ENCODE data around the gene NTRK1. TPM values are rescaled to one million over a fixed set of nuclear protein-coding genes. Genes with fewer than 3 reads are reported as not detected.

The NTRK1 gene
- total and polyA plus RNA-seq, 4 donors, result 0.13 to 0.17 (median 0.14) TPM

DNA sequence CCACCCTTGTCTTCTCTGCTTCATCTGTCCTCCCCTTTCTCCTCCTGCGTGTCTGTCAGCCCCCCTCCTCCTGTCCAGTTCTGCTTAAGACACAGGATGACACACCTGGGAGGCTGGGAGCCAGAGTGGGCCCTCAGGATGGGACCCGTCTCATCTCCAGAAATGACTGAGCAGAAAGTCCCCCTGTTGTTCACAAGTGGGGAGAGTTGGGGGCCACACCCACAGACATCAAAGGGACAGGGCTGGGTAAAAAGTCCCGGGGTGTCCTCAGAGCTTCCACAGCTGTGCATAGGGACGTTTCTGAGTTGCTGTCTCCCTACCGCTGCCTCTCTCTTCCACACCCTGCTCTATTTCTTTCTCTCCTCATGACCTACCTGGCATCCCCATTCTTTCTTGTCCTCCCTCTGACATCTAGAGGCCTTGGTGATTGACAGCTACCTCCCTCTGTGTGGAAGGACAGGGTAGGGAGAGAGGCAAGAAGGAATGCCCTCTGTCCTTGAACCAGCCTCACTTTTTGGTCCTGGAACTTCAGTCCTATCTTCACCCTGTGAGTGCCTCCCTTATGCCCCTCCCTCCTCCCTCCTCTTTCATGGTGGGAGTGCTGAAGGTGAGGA lies 24.5 kb upstream of the NTRK1 start:
- Histone ChIP-seq H3K9ac (ENCODE audit: low read depth in 1 of 2, low read length in 2 of 2) (no peak overlapping the region), H3K27ac (ENCODE audit: low read depth in 1 of 2, low read length in 2 of 2) (no peak overlapping the region), H3K9me3 (ENCODE audit: control insufficient read depth in 4 of 4, low read length in 3 of 4) (no peaks in the 10 kb centered on the region), H3K36me3 (ENCODE audit: control insufficient read depth in 4 of 4, insufficient read depth in 3 of 4, low read depth in 1 of 4, low read length in 3 of 4) (no peaks in the 10 kb centered on the region), H3K27me3 (ENCODE audit: control insufficient read depth in 4 of 4, insufficient read depth in 4 of 4, low read length in 3 of 4) (peaks cover 0 to 4% (median 1%) of the 10 kb centered on the region in 4 donors), H3K4me1 (ENCODE audit: control insufficient read depth in 4 of 4, insufficient read depth in 4 of 4, low read length in 3 of 4) (no peaks in the 10 kb centered on the region), H3K4me3 (ENCODE audit: low read depth in 1 of 3, low read length in 3 of 3) (no peak overlapping the region)
- 60% methylated on average over 5 of the region's 5 CpGs for WGBS
- no peak for TF ChIP-seq HNF4A (conservative IDR thresholded peaks at IDR 0.05)
- TF ChIP-seq, protein P1, sequence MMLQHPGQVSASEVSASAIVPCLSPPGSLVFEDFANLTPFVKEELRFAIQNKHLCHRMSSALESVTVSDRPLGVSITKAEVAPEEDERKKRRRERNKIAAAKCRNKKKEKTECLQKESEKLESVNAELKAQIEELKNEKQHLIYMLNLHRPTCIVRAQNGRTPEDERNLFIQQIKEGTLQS (IDR thresholded peaks at IDR 0.05), result no peak
- TF ChIP-seq, protein P2, sequence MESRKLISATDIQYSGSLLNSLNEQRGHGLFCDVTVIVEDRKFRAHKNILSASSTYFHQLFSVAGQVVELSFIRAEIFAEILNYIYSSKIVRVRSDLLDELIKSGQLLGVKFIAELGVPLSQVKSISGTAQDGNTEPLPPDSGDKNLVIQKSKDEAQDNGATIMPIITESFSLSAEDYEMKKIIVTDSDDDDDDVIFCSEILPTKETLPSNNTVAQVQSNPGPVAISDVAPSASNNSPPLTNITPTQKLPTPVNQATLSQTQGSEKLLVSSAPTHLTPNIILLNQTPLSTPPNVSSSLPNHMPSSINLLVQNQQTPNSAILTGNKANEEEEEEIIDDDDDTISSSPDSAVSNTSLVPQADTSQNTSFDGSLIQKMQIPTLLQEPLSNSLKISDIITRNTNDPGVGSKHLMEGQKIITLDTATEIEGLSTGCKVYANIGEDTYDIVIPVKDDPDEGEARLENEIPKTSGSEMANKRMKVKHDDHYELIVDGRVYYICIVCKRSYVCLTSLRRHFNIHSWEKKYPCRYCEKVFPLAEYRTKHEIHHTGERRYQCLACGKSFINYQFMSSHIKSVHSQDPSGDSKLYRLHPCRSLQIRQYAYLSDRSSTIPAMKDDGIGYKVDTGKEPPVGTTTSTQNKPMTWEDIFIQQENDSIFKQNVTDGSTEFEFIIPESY (IDR thresholded peaks at IDR 0.05), result no peak
- no peak for TF ChIP-seq EGR1 (IDR thresholded peaks at IDR 0.05; ENCODE audit: low read depth in 2 of 2)
- TF ChIP-seq, protein P3, sequence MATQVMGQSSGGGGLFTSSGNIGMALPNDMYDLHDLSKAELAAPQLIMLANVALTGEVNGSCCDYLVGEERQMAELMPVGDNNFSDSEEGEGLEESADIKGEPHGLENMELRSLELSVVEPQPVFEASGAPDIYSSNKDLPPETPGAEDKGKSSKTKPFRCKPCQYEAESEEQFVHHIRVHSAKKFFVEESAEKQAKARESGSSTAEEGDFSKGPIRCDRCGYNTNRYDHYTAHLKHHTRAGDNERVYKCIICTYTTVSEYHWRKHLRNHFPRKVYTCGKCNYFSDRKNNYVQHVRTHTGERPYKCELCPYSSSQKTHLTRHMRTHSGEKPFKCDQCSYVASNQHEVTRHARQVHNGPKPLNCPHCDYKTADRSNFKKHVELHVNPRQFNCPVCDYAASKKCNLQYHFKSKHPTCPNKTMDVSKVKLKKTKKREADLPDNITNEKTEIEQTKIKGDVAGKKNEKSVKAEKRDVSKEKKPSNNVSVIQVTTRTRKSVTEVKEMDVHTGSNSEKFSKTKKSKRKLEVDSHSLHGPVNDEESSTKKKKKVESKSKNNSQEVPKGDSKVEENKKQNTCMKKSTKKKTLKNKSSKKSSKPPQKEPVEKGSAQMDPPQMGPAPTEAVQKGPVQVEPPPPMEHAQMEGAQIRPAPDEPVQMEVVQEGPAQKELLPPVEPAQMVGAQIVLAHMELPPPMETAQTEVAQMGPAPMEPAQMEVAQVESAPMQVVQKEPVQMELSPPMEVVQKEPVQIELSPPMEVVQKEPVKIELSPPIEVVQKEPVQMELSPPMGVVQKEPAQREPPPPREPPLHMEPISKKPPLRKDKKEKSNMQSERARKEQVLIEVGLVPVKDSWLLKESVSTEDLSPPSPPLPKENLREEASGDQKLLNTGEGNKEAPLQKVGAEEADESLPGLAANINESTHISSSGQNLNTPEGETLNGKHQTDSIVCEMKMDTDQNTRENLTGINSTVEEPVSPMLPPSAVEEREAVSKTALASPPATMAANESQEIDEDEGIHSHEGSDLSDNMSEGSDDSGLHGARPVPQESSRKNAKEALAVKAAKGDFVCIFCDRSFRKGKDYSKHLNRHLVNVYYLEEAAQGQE (IDR thresholded peaks at IDR 0.05), result no peak
- TF ChIP-seq GABPA (IDR thresholded peaks at IDR 0.05 in 1 of 2, conservative IDR thresholded peaks at IDR 0.05 in 1 of 2), result no peak
- no peak for TF ChIP-seq HNF4G (IDR thresholded peaks at IDR 0.05)
- TF ChIP-seq RAD21 (IDR thresholded peaks at IDR 0.05), result no peak
- TF ChIP-seq YY1 (IDR thresholded peaks at IDR 0.05), result no peak
- TF ChIP-seq TAF1 (conservative IDR thresholded peaks at IDR 0.05), result no peak
- no peak for TF ChIP-seq FOXA1 (IDR thresholded peaks at IDR 0.05)
- no peak for TF ChIP-seq FOXA2 (IDR thresholded peaks at IDR 0.05)
- no peak for TF ChIP-seq SP1 (IDR thresholded peaks at IDR 0.05)
- no peak for TF ChIP-seq RXRA (IDR thresholded peaks at IDR 0.05)
- no peak for TF ChIP-seq NR2F2 (IDR thresholded peaks at IDR 0.05)
- TF ChIP-seq, protein P4, sequence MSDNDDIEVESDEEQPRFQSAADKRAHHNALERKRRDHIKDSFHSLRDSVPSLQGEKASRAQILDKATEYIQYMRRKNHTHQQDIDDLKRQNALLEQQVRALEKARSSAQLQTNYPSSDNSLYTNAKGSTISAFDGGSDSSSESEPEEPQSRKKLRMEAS (IDR thresholded peaks at IDR 0.05), result no peak
- TF ChIP-seq JUND (IDR thresholded peaks at IDR 0.05), result no peak
- DNase-seq (ENCODE audit: low spot score), result no peak

DNA sequence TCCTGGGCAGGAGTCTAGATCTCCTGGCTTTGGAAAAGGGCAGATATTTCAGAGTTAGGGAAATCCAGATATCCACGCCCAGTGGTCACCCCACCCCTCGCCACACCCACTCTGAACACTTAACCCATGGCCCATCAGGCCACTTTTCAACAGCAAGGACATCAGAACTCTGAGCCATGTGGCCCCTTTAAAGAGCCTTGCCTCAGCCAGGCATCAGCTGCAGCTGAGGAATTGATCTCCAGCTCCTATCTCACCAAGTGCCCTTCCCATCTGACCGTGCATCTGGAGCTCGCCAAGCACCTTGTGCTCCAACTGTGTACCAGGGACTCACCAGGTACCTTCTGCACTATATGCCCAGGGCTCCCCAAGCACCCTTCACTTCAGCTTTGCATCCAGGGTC lies 23.8 kb upstream of the NTRK1 start:
- Histone ChIP-seq H3K9ac (ENCODE audit: low read depth in 1 of 2, low read length in 2 of 2) (no peak overlapping the region), H3K4me1 (ENCODE audit: control insufficient read depth in 4 of 4, insufficient read depth in 4 of 4, low read length in 3 of 4) (no peaks in the 10 kb centered on the region), H3K36me3 (ENCODE audit: control insufficient read depth in 4 of 4, insufficient read depth in 3 of 4, low read depth in 1 of 4, low read length in 3 of 4) (no peaks in the 10 kb centered on the region), H3K27ac (ENCODE audit: low read depth in 1 of 2, low read length in 2 of 2) (no peak overlapping the region), H3K4me3 (ENCODE audit: low read depth in 1 of 3, low read length in 3 of 3) (no peak overlapping the region), H3K27me3 (ENCODE audit: control insufficient read depth in 4 of 4, insufficient read depth in 4 of 4, low read length in 3 of 4) (peaks cover 0 to 4% (median 1%) of the 10 kb centered on the region in 4 donors), H3K9me3 (ENCODE audit: control insufficient read depth in 4 of 4, low read length in 3 of 4) (no peaks in the 10 kb centered on the region)
- WGBS, result 80% methylated on average over 4 of the region's 4 CpGs
- no peak for TF ChIP-seq RAD21 (IDR thresholded peaks at IDR 0.05)
- TF ChIP-seq TAF1 (conservative IDR thresholded peaks at IDR 0.05), result no peak
- no peak for TF ChIP-seq RXRA (IDR thresholded peaks at IDR 0.05)
- TF ChIP-seq HNF4A (conservative IDR thresholded peaks at IDR 0.05), result no peak
- no peak for TF ChIP-seq FOXA1 (IDR thresholded peaks at IDR 0.05)
- TF ChIP-seq, protein P4 (IDR thresholded peaks at IDR 0.05), result no peak
- no peak for TF ChIP-seq JUND (IDR thresholded peaks at IDR 0.05)
- TF ChIP-seq, protein P2 (IDR thresholded peaks at IDR 0.05), result no peak
- TF ChIP-seq GABPA (IDR thresholded peaks at IDR 0.05 in 1 of 2, conservative IDR thresholded peaks at IDR 0.05 in 1 of 2), result no peak
- TF ChIP-seq YY1 (IDR thresholded peaks at IDR 0.05), result no peak
- TF ChIP-seq, protein P5, sequence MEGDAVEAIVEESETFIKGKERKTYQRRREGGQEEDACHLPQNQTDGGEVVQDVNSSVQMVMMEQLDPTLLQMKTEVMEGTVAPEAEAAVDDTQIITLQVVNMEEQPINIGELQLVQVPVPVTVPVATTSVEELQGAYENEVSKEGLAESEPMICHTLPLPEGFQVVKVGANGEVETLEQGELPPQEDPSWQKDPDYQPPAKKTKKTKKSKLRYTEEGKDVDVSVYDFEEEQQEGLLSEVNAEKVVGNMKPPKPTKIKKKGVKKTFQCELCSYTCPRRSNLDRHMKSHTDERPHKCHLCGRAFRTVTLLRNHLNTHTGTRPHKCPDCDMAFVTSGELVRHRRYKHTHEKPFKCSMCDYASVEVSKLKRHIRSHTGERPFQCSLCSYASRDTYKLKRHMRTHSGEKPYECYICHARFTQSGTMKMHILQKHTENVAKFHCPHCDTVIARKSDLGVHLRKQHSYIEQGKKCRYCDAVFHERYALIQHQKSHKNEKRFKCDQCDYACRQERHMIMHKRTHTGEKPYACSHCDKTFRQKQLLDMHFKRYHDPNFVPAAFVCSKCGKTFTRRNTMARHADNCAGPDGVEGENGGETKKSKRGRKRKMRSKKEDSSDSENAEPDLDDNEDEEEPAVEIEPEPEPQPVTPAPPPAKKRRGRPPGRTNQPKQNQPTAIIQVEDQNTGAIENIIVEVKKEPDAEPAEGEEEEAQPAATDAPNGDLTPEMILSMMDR (IDR thresholded peaks at IDR 0.05; ENCODE audit: low read depth, low read length, missing input control), result no peak
- DNase-seq (ENCODE audit: low spot score), result no peak

Data from liver (tissue), 9 donors.